Liver (tissue), 3 donors: Measurements from ENCODE around the gene AFP.

Experiments
- CTCF ChIP-seq: fragments of 150-350 bp; IDR thresholded peaks from 2 replicates; pipeline ENCODE4 v1.5.1; 2017; ENCODE audit warnings: improper control_type of control experiment, low read depth, low read length; ENCODE audit not compliant: missing input control
- FOXA1 ChIP-seq: IDR thresholded peaks from 2 replicates; pipeline ENCODE4 v1.6.1; 2016; ENCODE audit warnings: antibody characterized with exemption
- GABPA ChIP-seq, 2 donors: IDR thresholded peaks in 1 of 2; conservative IDR thresholded peaks in 1 of 2; 2 replicates each; pipeline ENCODE4 v1.6.1; 2016; ENCODE audit warnings: antibody characterized with exemption in 2 of 2, mild to moderate bottlenecking in 1 of 2, moderate library complexity in 1 of 2
- JUND ChIP-seq, 2 donors: IDR thresholded peaks; 2 replicates each; pipeline ENCODE4 v1.6.1; 2016; ENCODE audit warnings: antibody characterized with exemption in 2 of 2
- MAX ChIP-seq: IDR thresholded peaks from 2 replicates; pipeline ENCODE4 v1.6.1; 2016; ENCODE audit warnings: antibody characterized with exemption
- RXRA ChIP-seq, 2 donors: IDR thresholded peaks; 2 replicates each; pipeline ENCODE4 v1.6.1; 2017 to 2018; ENCODE audit warnings: antibody characterized with exemption in 2 of 2, mild to moderate bottlenecking in 1 of 2
- TAF1 ChIP-seq: conservative IDR thresholded peaks from 2 replicates; pipeline ENCODE4 v1.6.1; 2016; ENCODE audit warnings: antibody characterized with exemption, mild to moderate bottlenecking
- YY1 ChIP-seq: IDR thresholded peaks from 2 replicates; pipeline ENCODE4 v1.6.1; 2016; ENCODE audit warnings: antibody characterized with exemption, mild to moderate bottlenecking
- TF ChIP-seq, protein P1 (sequence below): IDR thresholded peaks from 2 replicates; pipeline ENCODE4 v1.6.1; 2016; ENCODE audit warnings: antibody characterized with exemption
- TF ChIP-seq, protein P2 (sequence below): IDR thresholded peaks from 2 replicates; pipeline ENCODE4 v1.6.1; 2016; ENCODE audit warnings: antibody characterized with exemption, mild to moderate bottlenecking
- TF ChIP-seq, protein P3 (sequence below): IDR thresholded peaks from 2 replicates; pipeline ENCODE4 v1.6.1; 2016; ENCODE audit warnings: antibody characterized with exemption
- donor health status: healthy.
- donor health status: healthy.

- TF ChIP-seq, protein P1, sequence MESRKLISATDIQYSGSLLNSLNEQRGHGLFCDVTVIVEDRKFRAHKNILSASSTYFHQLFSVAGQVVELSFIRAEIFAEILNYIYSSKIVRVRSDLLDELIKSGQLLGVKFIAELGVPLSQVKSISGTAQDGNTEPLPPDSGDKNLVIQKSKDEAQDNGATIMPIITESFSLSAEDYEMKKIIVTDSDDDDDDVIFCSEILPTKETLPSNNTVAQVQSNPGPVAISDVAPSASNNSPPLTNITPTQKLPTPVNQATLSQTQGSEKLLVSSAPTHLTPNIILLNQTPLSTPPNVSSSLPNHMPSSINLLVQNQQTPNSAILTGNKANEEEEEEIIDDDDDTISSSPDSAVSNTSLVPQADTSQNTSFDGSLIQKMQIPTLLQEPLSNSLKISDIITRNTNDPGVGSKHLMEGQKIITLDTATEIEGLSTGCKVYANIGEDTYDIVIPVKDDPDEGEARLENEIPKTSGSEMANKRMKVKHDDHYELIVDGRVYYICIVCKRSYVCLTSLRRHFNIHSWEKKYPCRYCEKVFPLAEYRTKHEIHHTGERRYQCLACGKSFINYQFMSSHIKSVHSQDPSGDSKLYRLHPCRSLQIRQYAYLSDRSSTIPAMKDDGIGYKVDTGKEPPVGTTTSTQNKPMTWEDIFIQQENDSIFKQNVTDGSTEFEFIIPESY: no peak
- TF ChIP-seq, protein P2, sequence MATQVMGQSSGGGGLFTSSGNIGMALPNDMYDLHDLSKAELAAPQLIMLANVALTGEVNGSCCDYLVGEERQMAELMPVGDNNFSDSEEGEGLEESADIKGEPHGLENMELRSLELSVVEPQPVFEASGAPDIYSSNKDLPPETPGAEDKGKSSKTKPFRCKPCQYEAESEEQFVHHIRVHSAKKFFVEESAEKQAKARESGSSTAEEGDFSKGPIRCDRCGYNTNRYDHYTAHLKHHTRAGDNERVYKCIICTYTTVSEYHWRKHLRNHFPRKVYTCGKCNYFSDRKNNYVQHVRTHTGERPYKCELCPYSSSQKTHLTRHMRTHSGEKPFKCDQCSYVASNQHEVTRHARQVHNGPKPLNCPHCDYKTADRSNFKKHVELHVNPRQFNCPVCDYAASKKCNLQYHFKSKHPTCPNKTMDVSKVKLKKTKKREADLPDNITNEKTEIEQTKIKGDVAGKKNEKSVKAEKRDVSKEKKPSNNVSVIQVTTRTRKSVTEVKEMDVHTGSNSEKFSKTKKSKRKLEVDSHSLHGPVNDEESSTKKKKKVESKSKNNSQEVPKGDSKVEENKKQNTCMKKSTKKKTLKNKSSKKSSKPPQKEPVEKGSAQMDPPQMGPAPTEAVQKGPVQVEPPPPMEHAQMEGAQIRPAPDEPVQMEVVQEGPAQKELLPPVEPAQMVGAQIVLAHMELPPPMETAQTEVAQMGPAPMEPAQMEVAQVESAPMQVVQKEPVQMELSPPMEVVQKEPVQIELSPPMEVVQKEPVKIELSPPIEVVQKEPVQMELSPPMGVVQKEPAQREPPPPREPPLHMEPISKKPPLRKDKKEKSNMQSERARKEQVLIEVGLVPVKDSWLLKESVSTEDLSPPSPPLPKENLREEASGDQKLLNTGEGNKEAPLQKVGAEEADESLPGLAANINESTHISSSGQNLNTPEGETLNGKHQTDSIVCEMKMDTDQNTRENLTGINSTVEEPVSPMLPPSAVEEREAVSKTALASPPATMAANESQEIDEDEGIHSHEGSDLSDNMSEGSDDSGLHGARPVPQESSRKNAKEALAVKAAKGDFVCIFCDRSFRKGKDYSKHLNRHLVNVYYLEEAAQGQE: no peak
- TF ChIP-seq CTCF (no peak), GABPA (IDR thresholded peaks at IDR 0.05 in 1 of 2, conservative IDR thresholded peaks at IDR 0.05 in 1 of 2) (no peak), FOXA1 (no peak), TAF1 (no peak), MAX (no peak), RXRA (IDR thresholded peaks at IDR 0.05) (no peak), YY1 (no peak), JUND (IDR thresholded peaks at IDR 0.05) (no peak)
- TF ChIP-seq, protein P3, sequence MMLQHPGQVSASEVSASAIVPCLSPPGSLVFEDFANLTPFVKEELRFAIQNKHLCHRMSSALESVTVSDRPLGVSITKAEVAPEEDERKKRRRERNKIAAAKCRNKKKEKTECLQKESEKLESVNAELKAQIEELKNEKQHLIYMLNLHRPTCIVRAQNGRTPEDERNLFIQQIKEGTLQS: no peak
Measured at GRCh38 chr4:73440653-73441052, 4.6 kb downstream of the AFP start.
